ENCODE data around the gene SMIM33. TPM values are rescaled to one million over a fixed set of nuclear protein-coding genes. Genes with fewer than 3 reads are reported as not detected.

Gene SMIM33
- total and polyA plus RNA-seq, 9 of the 15 experiments (the other 6 are each of a cell fraction or from before 2014, with no cell fraction given) = not detected

DNA sequence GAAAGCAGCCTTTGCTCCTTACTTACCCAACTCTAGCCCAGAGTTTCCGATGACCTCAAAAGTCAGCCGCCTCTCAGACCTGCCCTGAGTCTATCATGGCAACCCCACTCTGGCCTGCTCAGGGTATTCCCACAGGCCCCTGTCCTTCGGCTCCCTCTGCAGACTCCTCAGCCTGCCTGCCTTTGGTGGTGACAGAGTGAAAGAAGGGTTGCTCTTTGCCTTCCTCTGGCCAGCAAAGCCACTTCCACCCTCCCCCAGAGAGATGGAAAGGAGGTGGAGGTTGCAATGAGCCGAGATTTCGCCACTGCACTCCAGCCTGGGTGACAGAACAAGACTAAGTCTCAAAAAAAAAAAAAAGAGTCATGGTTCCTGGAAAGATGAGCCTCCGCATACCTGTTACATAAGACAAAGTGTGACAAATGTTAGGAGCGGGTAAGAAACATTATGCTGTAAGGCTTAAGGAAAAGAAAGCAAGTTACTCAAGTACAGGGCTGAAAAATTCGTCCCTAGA is 2.3 kb upstream of the SMIM33 start (continued):
- TF ChIP-seq, protein P1, sequence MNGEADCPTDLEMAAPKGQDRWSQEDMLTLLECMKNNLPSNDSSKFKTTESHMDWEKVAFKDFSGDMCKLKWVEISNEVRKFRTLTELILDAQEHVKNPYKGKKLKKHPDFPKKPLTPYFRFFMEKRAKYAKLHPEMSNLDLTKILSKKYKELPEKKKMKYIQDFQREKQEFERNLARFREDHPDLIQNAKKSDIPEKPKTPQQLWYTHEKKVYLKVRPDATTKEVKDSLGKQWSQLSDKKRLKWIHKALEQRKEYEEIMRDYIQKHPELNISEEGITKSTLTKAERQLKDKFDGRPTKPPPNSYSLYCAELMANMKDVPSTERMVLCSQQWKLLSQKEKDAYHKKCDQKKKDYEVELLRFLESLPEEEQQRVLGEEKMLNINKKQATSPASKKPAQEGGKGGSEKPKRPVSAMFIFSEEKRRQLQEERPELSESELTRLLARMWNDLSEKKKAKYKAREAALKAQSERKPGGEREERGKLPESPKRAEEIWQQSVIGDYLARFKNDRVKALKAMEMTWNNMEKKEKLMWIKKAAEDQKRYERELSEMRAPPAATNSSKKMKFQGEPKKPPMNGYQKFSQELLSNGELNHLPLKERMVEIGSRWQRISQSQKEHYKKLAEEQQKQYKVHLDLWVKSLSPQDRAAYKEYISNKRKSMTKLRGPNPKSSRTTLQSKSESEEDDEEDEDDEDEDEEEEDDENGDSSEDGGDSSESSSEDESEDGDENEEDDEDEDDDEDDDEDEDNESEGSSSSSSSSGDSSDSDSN (IDR thresholded peaks at IDR 0.05; ENCODE audit: borderline replicate concordance in 1 of 2, low read depth in 2 of 2, low read length in 2 of 2) = peak; percentile 38 to 98; a peak in 2 of 4 replicates
- TF ChIP-seq E2F8 (IDR thresholded peaks at IDR 0.05; ENCODE audit: low read depth, partially characterized antibody) (no peak), CEBPB (tag; IDR thresholded peaks at IDR 0.05) (peak; percentile 62), RCOR1 (IDR thresholded peaks at IDR 0.05; ENCODE audit: borderline replicate concordance in 1 of 2, low read depth in 2 of 2, low read length in 2 of 2) (peak in 1 of 2 experiments; percentile 23; a peak in 1 of 4 replicates), CTBP1 (IDR thresholded peaks at IDR 0.05; ENCODE audit: borderline replicate concordance) (0 out of 2 replicates have a peak, but pooled peaks have one; percentile 21), ZFX (CRISPR knock-in tag; IDR thresholded peaks at IDR 0.05) (peak; percentile 26; the same call in 1 of the 2 replicates), MED1 (CRISPR knock-in tag; IDR thresholded peaks at IDR 0.05; ENCODE audit: borderline replicate concordance) (no peak), MECOM (CRISPR knock-in tag; IDR thresholded peaks at IDR 0.05) (peak; percentile 65; the same call in 1 of the 2 replicates)
- TF ChIP-seq, protein P2, sequence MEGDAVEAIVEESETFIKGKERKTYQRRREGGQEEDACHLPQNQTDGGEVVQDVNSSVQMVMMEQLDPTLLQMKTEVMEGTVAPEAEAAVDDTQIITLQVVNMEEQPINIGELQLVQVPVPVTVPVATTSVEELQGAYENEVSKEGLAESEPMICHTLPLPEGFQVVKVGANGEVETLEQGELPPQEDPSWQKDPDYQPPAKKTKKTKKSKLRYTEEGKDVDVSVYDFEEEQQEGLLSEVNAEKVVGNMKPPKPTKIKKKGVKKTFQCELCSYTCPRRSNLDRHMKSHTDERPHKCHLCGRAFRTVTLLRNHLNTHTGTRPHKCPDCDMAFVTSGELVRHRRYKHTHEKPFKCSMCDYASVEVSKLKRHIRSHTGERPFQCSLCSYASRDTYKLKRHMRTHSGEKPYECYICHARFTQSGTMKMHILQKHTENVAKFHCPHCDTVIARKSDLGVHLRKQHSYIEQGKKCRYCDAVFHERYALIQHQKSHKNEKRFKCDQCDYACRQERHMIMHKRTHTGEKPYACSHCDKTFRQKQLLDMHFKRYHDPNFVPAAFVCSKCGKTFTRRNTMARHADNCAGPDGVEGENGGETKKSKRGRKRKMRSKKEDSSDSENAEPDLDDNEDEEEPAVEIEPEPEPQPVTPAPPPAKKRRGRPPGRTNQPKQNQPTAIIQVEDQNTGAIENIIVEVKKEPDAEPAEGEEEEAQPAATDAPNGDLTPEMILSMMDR (IDR thresholded peaks at IDR 0.05 in 2 of 3, conservative IDR thresholded peaks at IDR 0.05 in 1 of 3; ENCODE audit: insufficient read depth in 2 of 3, low read depth in 1 of 3, low read length in 3 of 3) = peak in 2 of 3 experiments; percentile 27 to 36; a peak in 3 of 6 replicates
- TF ChIP-seq, protein P3, sequence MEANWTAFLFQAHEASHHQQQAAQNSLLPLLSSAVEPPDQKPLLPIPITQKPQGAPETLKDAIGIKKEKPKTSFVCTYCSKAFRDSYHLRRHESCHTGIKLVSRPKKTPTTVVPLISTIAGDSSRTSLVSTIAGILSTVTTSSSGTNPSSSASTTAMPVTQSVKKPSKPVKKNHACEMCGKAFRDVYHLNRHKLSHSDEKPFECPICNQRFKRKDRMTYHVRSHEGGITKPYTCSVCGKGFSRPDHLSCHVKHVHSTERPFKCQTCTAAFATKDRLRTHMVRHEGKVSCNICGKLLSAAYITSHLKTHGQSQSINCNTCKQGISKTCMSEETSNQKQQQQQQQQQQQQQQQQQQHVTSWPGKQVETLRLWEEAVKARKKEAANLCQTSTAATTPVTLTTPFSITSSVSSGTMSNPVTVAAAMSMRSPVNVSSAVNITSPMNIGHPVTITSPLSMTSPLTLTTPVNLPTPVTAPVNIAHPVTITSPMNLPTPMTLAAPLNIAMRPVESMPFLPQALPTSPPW (CRISPR knock-in tag; IDR thresholded peaks at IDR 0.05) = 0 out of 2 replicates have a peak, but pooled peaks have one; percentile 17

All from K562 (cell line).